Upper lobe of left lung (tissue), 4 donors: ENCODE measurements around the gene KLRC2.
"Not testable (repeated sequence)": the region's sequence is repeated elsewhere in the genome, so short reads cannot be mapped to it uniquely, and the experiment has no call there.

Experiments used
- EP300 ChIP-seq, 4 donors: sonication (generic); formaldehyde crosslinking; IDR thresholded peaks; one replicate each; pipeline ENCODE4 v1.5.1; 2017; ENCODE audit warnings: antibody characterized with exemption in 4 of 4, control low read depth in 2 of 4
- POLR2A ChIP-seq, 4 donors: fragments of 450-650 bp; IDR thresholded peaks; one replicate each; pipeline ENCODE4 v1.5.1; 2016 to 2017; ENCODE audit warnings: antibody characterized with exemption in 4 of 4, mild to moderate bottlenecking in 2 of 4
- POLR2AphosphoS5 ChIP-seq, 2 donors: sonication (generic); formaldehyde crosslinking; IDR thresholded peaks; one replicate each; pipeline ENCODE4 v1.5.1; 2017; ENCODE audit warnings: antibody characterized with exemption in 2 of 2
- TF ChIP-seq, protein P1 (sequence below), 6 experiments: fragments of 450-650 bp in 4 of 6; fragments of 200-600 bp in 2 of 6; sonication (generic) in 2 of 6; IDR thresholded peaks; one replicate each; pipeline ENCODE4 v1.5.1; 2016 to 2019; ENCODE audit warnings: antibody characterized with exemption in 6 of 6

DNA sequence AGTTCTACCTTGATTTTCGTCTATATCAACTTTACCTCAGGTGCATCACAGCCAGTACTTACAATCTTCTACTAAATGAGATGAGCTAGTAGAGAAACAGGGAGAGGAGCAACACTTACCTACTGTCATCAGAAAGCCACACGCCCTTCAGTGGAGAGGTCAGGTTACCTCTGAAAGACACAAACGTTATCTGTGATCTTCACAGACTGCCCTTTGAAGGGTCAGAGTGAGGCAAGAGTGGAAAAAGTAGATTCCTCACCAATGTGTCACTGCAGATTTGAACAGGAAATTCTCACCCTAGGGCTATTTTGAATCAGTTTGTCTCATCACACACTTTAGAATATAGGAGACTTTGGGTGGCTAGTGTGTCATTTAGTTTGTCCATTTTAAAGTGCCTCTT lies 13.7 kb downstream of the KLRC2 start:
- TF ChIP-seq, protein P1, sequence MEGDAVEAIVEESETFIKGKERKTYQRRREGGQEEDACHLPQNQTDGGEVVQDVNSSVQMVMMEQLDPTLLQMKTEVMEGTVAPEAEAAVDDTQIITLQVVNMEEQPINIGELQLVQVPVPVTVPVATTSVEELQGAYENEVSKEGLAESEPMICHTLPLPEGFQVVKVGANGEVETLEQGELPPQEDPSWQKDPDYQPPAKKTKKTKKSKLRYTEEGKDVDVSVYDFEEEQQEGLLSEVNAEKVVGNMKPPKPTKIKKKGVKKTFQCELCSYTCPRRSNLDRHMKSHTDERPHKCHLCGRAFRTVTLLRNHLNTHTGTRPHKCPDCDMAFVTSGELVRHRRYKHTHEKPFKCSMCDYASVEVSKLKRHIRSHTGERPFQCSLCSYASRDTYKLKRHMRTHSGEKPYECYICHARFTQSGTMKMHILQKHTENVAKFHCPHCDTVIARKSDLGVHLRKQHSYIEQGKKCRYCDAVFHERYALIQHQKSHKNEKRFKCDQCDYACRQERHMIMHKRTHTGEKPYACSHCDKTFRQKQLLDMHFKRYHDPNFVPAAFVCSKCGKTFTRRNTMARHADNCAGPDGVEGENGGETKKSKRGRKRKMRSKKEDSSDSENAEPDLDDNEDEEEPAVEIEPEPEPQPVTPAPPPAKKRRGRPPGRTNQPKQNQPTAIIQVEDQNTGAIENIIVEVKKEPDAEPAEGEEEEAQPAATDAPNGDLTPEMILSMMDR (IDR thresholded peaks at IDR 0.05) = not testable (repeated sequence)
- TF ChIP-seq POLR2A, EP300, POLR2AphosphoS5 (IDR thresholded peaks at IDR 0.05): not testable (repeated sequence)
